ENCODE measurements around the gene RTKN.

GRCh38 chr2:74430502-74430901 lies 11.2 kb downstream of the RTKN start:
- TF ChIP-seq POLR2A (IDR thresholded peaks at IDR 0.05), result no peak
- TF ChIP-seq CTCF (IDR thresholded peaks at IDR 0.05), result no peak
